Suprapubic skin (tissue), 3 donors: ENCODE data around the gene SNRPB2.

Experiments
- CTCF ChIP-seq, 2 donors: fragments of 200-600 bp in 1 of 2; fragments of 450-650 bp in 1 of 2; sonication (generic) in 1 of 2; IDR thresholded peaks; one replicate each; pipeline ENCODE4 v1.5.1; 2016 to 2019; ENCODE audit warnings: antibody characterized with exemption in 2 of 2, mild to moderate bottlenecking in 1 of 2, moderate library complexity in 1 of 2
- POLR2A ChIP-seq, 2 donors: fragments of 450-650 bp; IDR thresholded peaks; one replicate each; pipeline ENCODE4 v1.6.1; 2017; ENCODE audit warnings: antibody characterized with exemption in 2 of 2, mild to moderate bottlenecking in 2 of 2, moderate library complexity in 2 of 2

GRCh38 chr20:16693278-16693677 lies 36.5 kb upstream of the SNRPB2 start:
- TF ChIP-seq CTCF (IDR thresholded peaks at IDR 0.05) (no peak), POLR2A (IDR thresholded peaks at IDR 0.05) (no peak)
